Fibroblast of peridontal ligament (primary cell): Measurements from ENCODE around the gene STX5.
"Not testable (repeated sequence)": the region's sequence is repeated elsewhere in the genome, so short reads cannot be mapped to it uniquely, and the experiment has no call there.

Experiments
- DNase-seq: peaks from one replicate; pipeline ENCODE4 v3.0.0-alpha.2; 2010; ENCODE audit errors: extremely low read depth

Gene STX5, protein sequence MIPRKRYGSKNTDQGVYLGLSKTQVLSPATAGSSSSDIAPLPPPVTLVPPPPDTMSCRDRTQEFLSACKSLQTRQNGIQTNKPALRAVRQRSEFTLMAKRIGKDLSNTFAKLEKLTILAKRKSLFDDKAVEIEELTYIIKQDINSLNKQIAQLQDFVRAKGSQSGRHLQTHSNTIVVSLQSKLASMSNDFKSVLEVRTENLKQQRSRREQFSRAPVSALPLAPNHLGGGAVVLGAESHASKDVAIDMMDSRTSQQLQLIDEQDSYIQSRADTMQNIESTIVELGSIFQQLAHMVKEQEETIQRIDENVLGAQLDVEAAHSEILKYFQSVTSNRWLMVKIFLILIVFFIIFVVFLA

DNA sequence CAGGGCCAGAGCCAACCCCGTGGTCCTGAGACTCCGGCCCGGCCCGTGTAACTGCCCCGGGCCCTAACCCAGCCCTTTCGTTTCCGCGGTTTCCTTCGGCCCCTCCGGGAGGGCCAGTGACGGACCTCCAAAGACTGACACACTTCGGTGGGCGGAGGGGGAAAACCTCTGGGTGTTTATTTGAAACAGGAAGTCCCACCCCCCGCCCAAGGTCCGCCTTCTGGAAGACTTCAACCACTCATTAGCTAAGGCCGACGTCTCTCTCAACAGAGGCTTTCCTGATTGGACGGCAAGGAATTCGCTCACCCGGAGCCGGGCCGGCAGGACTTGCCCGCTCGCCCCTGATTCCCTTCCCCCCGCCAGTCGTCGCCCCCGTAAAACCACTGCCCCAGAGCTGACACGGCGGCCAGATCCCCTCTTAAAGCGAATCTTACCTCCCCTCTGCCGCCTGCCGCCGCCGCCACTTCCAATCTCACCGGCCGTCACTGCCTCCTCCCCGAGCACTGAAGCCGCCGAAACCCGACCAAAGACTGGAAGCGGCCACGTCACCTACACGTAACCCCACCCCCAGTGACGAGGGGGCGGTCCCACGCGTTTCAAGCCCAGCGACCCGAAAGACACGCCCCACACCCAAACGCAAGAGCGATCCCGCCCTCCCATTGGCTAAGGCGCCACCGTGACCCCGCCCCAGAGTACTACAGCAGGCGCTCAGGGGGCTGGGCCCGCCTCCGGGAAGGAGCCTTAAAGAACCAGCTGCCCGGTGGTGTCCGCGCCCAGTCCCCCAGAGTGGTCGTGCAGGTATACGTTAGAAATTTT, at the start of gene STX5:
TSS of gene STX5 (minus strand) at position 532 of the 816 bp plus-strand sequence. CDS start 808 bp downstream, outside the sequence.
- DNase-seq, result peak; percentile 98

DNA sequence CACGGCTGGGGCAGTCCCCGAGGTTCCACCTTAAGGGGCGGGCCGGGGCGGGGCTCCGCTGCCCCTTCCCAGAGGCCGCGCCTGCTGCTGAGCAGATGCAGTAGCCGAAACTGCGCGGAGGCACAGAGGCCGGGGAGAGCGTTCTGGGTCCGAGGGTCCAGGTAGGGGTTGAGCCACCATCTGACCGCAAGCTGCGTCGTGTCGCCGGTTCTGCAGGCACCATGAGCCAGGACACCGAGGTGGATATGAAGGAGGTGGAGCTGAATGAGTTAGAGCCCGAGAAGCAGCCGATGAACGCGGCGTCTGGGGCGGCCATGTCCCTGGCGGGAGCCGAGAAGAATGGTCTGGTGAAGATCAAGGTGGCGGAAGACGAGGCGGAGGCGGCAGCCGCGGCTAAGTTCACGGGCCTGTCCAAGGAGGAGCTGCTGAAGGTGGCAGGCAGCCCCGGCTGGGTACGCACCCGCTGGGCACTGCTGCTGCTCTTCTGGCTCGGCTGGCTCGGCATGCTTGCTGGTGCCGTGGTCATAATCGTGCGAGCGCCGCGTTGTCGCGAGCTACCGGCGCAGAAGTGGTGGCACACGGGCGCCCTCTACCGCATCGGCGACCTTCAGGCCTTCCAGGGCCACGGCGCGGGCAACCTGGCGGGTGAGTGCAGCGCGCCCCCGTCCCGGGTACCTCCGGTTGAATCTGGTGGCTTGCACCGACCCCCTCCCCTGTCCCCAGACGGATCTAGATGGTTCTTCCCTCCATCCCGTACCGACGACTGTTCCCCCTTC, 49.1 kb upstream of the STX5 start, which contains the start of gene SLC3A2:
TSS of gene SLC3A2 (plus strand) at position 94 of the 776 bp plus-strand sequence. CDS start at position 222, 128 bp downstream.
- DNase-seq, result peak; percentile 81

DNA sequence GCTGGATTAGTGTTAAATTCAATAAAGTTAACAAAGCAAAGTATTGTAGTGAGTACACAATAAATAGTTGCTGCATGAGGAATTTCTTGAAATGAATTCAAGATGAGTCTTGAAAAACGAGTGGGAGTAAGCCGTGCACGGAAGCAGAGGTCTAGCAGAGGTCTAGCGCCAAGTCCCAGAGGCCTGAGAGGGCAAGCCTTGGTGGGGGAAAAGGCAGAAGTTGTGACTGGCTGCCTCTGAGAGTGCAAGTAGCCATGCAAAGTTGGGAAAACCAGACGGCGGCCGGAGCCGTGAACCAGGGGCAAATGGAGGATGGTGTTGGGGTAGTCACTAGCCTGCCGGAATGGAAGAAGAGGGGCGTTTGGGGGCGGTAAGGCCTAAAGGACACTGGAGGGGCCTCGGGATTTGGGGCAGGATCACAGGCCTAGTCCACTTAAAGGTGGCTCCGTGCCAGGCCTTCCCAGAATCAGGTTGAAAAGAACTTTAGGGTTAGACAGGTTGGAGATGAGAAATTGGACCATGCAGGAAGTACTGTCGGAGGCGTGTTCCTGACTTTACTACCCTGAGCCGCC, 48.5 kb upstream of the STX5 start:
- peak; percentile 85 for DNase-seq

DNA sequence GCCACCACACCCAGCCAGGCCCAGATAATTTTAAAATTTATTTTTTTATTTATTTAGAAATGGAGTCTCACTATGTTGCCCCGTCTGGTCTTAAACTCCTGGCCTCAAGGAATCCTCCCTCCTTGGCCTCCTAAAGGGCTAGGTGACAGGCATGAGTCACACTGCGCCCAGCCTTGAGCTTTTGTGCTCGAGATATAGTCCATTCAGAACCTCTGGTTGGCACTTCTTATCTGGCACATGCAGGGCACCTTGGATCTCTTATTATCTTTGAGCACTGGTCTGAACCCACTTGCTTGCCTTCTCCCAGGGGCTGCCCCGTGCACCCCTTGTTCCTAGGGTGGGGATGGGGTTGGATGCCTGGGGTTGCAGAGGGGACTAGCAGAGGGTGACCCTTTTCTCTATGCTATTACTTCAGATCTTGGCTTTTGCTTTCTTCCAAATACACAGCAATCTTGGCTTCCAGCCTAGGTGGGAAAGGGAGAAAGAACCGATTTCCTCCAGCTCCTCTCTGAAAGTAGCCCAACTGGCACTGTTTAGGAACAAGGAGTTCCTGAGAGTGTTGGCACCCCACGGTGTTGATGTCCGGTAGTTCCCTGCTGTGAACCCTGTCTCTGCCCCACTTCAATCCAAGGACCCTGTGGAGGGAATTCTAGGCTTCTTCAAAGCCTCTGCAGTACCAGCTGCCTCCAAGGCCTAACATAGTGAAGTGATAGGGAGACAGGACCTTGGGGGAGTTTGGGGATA, 47.6 kb upstream of the STX5 start:
- peak; percentile 49 for DNase-seq

DNA sequence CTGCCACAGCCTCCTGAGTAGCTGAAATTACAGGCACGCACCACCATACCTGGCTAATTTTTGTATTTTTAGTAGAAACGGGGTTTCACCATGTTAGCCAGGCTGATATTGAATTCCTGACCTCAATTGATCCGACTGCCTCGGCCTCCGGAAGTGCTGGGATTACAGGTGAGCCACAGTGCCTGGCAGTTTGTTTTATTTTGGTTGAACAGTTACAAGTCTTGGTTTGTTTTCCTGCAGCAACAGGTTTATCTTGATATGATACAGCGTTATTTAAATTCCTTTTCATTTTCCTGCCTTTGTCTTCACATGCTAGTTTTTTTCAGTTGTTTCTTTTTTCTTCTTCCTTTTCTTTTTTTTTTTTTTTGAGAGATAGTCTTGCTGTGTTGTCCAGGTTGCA, 44.9 kb upstream of the STX5 start:
- no peak for DNase-seq

DNA sequence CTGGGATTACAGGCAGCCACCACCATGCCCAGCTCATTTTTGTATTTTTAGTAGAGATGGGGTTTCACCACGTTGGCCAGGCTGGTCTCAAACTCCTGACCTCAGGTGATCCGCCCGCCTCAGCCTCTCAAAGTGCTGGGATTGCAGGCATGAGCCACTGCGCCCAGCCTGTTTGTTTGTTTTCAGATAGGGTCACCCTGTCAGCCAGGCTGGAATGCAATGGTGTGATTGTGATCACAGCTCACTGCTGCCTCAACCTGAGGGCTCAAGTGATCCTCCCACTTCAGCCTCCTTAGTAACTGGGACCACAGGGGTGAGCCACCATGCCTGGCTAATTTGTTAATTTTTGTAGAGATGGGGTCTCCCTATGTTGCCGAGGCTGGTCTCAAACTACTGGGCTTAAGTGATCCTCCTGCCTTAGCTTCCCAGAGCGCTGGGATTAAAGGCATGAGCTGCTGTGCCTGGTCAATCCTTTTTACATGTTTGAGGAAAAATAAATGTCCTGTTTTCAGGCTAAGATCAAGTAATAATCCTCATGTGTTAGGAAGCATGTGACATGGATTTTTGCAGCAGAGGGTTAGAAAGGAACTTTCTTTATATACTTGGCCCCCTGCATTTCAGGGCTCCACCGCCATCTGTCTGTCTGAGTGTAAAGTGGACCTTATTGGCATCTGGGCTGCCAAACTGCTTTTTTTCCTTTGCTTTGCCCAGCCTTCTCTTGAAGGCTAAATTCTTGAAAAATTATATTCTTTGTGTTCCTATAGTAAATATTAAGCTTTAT, 44.0 kb upstream of the STX5 start:
- no peak for DNase-seq

DNA sequence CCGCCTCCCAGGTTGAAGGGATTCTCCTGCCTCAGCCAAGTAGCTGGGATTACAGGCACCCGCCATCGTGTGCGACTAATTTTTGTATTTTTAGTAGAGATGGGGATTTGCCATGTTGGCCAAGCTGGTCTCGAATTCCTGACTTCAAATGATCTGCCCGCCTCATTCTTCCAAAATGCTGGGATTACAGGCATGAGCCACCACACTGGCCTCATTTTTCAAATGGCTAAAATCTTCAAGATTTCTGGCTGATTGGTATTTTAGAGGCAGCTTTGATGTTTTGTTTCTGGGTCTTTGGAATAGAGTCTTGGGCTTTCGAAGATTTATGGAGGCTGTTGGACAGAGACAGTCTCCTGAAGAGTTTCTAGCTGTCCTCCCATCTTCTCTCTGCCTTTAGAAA, 43.0 kb upstream of the STX5 start:
- DNase-seq, result no peak

DNA sequence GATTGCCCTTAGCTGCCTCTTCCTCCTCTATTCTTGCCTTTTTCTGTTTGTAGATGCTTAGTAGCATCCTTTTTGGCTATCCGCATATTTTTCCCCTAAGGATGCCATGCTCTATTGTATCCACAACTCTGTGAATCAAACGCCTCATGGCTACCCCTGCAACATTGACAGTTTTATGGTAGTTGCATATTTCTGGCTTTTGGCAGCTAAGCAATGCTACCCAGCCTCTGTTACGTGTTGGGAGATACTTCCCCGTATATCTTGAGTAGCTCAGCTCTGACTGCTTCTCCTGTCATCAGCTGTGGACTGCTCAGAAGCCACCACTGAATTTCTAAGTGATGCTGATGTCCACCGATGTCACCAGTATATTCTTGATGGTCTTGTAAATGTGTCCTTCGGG, 33.8 kb upstream of the STX5 start:
- no peak for DNase-seq

DNA sequence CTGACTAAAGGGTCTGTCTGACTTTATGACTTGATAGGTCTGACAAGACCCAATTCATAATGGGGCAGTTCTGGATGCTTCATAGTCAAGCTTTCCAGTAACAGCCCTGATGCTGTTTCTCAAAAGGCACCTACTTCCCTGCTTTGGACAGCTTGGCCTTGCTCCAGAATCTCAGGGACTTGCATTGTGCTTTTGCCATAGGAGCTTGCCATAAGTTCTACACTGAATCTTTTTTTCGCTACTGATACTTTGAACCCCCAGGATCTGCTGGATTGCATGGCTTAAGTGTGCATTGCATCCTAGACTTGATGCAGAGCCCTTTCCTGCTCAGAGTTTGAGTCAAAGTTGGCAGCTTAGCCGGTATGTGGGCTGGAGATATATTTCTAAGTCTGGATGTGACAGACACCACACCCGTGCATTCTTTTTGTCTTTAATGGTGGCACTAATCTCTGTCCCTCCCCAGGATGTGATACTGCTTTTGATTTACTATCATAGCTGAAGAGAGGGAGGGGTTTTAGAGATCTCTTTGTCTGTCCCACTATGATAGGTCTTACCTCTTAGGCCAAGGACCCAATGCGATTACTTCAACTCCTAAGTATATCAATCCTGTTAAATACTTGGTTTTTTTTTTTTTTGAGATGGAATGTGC, 32.0 kb upstream of the STX5 start:
- DNase-seq, result no peak

DNA sequence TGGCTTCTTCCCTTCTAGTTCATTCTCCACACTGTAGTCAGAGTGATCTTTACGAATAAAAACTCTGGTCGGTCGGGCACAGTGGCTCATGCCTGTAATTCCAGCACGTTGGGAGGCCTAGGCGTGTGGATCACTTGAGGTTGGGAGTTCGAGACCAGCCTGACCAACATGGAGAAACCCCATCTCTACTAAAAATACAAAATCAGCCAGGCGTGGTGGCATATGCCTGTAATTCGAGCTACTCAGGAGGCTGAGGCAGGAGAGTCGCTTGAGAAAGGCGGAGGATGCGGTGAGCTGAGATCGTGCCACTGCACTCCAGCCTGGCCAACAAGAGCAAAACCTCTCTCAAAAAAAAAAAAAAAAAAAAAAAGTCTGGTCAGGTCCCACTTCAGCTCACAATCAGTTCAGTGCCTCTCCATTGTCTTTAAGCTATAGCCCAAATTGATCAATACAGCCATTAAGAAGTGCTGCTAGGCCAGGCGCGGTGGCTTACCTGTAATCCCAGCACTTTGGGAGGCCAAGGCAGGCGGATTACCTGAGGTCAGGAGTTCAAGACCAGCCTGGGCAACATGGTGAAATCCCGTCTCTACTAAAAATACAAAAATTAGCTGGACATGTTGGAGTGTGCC, 29.8 kb upstream of the STX5 start:
- DNase-seq, result not testable (repeated sequence)

DNA sequence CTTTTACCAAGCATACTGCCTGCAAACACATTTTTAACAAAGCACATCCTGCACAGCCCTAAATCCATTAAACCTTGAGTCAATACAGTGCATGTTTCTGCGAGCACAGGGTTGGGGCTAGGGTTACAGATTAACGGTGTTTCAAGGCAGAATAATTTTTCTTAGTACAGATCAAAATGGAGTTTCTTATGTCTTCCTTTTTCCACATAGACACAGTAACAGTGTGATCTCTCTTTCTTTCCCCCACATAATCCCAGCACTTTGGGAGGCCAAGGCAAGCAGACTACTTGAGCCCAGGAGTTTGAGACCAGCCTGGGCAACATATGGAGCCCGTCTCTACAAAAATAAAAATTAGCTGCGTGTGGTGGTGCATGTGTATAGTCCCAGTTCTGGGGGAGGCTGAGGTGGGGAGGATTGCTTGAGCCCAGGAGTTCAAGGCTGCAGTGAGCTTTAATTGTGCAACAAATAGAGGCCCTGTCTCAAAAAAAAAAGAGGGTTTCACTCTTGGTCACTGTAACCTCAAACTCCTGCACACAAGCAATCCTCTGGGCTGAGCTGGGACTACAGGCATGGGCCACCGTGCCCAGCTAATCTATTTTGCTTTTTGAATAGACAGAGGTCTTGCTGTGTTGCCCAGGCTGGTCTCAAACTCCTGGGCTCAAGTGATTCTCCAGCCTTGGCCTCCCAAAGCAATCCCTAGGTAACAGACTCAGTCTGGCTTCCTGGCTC, 29.1 kb upstream of the STX5 start:
- no peak for DNase-seq

DNA sequence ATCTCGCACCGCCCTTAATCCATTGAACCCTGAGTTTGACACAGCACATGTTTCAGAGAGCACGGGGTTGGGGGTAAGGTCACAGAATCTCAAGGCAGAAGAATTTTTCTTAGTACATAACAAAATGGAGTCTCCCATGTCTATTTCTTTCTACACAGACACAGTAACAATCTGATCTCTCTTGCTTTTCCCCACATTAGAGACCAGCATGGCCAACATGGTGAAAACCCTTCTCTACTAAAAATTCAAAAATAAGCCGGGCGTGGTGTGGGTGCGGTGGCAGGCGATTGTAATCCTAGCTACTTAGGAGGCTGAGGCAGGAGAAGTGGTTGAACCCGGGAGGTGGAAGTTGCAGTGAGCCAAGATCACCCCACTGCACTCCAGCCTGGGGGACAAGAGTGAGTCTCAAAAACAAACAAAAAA, 27.4 kb upstream of the STX5 start:
- not testable (repeated sequence) for DNase-seq

DNA sequence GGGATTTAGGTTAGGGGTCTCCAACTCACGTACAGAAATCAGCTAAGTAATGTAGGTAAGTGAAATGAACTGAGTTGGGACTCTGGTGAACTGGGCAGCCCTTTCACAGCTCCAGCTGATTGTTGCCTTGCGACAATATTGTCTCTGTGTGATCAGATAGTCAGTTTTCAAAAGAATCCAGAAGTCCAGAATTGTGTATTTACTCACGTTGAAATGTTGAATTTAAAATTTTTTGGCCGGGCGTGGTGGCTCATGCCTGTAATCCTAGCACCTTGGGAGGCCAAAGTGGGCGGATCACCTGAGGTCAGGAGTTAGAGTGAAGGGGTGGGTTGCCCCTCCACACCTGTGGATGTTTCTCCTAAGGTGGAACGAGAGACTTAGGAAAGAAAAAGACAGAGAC, 26.4 kb upstream of the STX5 start:
- DNase-seq, result no peak

DNA sequence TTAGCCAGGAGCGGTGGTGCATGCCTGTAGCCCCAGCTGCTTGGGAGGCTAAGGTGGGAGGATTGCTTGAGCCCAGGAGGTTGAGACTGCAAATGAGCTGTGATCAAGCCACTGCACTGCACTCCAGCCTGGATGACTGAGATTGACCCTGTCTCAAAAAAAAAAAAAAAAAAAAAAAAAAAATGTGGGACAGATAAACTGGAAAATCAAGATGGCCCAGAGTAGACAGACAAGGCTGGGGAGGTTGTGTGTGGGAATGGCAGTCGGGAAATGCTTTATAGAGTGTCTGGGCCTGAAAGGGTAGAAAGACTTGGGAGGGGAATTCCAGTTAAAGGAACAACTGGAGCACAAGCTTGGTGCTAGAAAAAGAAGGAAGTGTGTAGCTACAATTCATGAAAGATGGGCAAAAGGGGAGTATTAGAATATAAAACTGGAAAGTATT, 25.7 kb upstream of the STX5 start:
- no peak for DNase-seq

DNA sequence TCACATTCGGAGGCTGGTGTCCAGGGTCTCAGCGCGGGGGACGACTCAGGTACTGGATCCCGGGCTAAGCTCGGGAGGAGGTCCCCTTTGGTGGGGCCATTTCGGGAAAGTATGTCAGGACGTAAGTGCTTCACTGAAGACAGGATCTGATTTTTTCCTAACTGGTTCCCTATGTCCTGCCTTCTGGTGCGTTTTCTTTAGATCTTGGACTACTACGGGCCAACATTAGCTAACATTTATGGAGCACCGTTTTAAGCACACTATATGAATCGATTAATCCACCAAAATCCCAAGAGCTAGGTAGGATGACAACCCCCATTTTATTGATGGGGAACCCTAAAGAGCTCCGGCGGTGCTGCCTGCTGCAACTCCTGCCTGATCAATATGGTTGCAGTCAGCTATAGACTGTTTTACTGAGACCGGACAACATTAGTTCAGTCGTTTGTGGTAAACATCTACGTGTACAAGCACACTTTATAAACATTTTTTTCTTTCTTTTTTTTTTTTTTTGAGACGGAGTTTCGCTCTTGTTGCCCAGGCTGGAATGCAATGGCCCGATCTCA, 24.6 kb upstream of the STX5 start:
- DNase-seq, result no peak

DNA sequence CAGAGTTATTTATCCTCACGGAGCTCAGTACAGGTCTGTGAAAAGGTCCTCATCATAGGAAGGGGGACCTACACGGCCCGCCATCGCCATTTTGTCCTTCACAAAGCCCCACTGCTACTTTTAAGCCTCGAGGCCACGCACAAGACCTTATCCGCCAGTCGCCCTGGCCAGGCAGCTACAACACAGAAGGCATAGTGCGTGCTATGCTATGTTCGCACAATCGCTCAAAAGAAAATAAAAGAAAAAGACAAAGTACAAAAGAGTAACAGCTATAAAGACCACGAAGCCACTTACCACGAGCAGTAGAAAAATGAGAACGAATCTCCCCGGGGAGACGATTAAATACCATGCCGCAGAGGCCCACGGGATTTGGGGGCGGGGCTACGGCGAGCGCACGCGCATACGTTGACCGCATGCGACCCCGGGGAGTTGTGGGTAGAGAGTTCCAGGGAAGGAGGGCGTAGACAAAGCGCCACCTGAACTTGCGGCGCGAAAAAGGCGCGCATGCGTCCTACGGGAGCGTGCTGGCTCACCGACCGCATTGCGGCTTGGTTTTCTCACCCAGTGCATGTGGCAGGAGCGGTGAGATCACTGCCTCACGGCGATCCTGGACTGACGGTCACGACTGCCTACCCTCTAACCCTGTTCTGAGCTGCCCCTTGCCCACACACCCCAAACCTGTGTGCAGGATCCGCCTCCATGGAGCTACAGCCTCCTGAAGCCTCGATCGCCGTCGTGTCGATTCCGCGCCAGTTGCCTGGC, 23.9 kb upstream of the STX5 start:
- peak; percentile 97 for DNase-seq

DNA sequence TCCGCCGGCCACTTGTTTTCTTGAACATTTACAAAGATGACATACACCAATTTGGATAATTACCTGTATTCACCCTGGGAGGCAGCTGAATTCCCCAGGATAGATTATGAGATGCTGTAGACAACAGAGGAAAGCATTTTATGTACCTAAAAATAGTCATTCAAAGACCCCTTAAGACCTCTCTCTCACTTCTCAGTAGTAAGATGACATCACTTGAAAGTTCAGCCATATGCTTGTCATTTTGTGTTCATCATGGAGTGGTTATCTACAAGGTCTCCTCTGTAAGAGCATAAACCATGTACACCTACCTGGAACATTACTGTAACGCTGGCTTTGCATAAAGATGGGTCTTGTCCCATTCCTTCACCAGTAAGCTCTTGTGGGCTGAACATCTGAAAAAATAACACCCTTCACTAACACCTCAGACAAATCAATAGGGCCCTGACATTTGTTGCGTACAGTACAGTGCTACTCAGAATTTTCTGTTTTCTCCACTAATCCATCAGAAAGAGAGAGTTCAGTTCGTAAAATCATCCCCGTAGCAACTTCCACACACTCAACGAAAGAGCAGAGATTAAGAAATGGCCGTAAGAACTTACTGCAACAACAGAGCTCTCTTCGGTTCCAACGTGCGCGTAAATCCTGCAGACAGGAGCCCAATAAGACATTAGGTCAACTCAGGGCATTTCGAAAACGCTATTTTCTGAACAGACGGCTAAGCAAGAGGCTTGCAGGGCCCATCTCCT, 23.1 kb upstream of the STX5 start:
- DNase-seq, result no peak
